ENCODE measurements around the gene GAMT.

DNA sequence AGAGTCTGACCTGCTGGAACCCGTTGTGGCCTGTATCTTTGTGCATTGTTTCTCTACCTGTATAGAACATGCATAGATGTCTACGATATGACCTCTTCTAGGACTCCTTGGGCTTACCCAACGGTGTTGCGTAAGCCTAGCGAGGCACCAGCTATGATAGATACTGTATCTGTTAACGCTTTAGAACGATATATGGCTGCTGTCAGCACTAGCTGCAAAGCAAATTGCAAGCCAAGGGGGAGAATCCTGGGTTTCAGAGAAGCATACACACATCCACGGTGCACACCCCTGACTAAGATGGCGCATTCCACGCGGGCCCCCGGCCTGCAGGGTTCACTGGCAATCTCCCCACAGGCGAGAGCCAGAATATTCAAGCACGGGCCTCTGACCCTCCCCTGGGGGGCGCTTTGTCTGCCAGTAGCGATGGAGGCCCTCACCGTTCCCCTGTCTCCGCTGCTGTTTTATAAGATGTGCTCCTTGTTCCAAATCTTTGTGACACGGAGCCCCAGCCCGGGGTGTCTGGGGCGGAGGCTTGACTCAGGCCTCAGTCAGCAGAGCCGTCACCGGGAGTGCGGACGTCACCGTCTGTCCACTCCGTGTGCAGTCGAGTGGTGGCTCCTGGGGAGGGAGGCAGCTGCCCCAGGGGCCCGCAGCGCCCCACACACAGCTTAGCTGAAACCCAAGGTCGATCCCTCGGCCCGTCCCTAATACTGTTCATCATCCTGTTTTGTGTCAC lies 23.9 kb upstream of the GAMT start:
- TF ChIP-seq, protein P1, sequence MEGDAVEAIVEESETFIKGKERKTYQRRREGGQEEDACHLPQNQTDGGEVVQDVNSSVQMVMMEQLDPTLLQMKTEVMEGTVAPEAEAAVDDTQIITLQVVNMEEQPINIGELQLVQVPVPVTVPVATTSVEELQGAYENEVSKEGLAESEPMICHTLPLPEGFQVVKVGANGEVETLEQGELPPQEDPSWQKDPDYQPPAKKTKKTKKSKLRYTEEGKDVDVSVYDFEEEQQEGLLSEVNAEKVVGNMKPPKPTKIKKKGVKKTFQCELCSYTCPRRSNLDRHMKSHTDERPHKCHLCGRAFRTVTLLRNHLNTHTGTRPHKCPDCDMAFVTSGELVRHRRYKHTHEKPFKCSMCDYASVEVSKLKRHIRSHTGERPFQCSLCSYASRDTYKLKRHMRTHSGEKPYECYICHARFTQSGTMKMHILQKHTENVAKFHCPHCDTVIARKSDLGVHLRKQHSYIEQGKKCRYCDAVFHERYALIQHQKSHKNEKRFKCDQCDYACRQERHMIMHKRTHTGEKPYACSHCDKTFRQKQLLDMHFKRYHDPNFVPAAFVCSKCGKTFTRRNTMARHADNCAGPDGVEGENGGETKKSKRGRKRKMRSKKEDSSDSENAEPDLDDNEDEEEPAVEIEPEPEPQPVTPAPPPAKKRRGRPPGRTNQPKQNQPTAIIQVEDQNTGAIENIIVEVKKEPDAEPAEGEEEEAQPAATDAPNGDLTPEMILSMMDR (IDR thresholded peaks at IDR 0.05; ENCODE audit: borderline replicate concordance, extremely low read depth, low read length, poor library complexity, severe bottlenecking) = no peak
- TF ChIP-seq EZH2 (IDR thresholded peaks at IDR 0.05; ENCODE audit: borderline replicate concordance, low read depth, low read length, severe bottlenecking) = no peak
